OCI-LY1 (cell line): ENCODE data around the gene IP6K3.

Experiments
- H2AFZ ChIP-seq: fragments of 200-600 bp; sonication (generic), shearing (Covaris generic); 2 replicates; pipeline ENCODE4 v1.6.0; 2014; ENCODE audit warnings: antibody characterized with exemption, mild to moderate bottlenecking, low read length
- H3F3A ChIP-seq: fragments of 200-600 bp; sonication (generic), shearing (Covaris generic); 2 replicates; pipeline ENCODE4 v1.6.0; 2014; ENCODE audit warnings: mild to moderate bottlenecking, antibody characterized with exemption, low read length, moderate library complexity; ENCODE audit not compliant: insufficient read depth
- H3K27ac ChIP-seq: fragments of 200-600 bp; sonication (generic); 2 replicates; pipeline ENCODE4 v1.5.1; 2014; ENCODE audit warnings: low read length, mixed run types, mild to moderate bottlenecking, low read depth; ENCODE audit not compliant: poor library complexity, severe bottlenecking
- H3K27me3 ChIP-seq: fragments of 200-600 bp; sonication (generic); 2 replicates; pipeline ENCODE4 v1.6.0; 2014; ENCODE audit warnings: antibody characterized with exemption, mild to moderate bottlenecking, low read length, moderate library complexity; ENCODE audit not compliant: insufficient read depth
- H3K36me3 ChIP-seq: fragments of 200-600 bp; sonication (generic); 2 replicates; pipeline ENCODE4 v1.6.1; 2014; ENCODE audit warnings: mild to moderate bottlenecking, antibody characterized with exemption, low read length, moderate library complexity, mixed read lengths; ENCODE audit not compliant: insufficient read depth
- H3K4me1 ChIP-seq: fragments of 200-600 bp; sonication (generic); 2 replicates; pipeline ENCODE4 v1.5.1; 2014; ENCODE audit warnings: mild to moderate bottlenecking, low read length, moderate library complexity; ENCODE audit not compliant: insufficient read depth, severe bottlenecking
- H3K4me2 ChIP-seq: fragments of 200-600 bp; sonication (generic), shearing (Covaris generic); 2 replicates; pipeline ENCODE4 v1.6.1; 2014; ENCODE audit warnings: low read length
- H3K4me3 ChIP-seq: fragments of 200-600 bp; sonication (generic); 2 replicates; pipeline ENCODE4 v1.5.1; 2014; ENCODE audit warnings: low read length, low read depth, mild to moderate bottlenecking, mixed read lengths; ENCODE audit not compliant: poor library complexity, severe bottlenecking
- H3K79me2 ChIP-seq: fragments of 200-600 bp; shearing (Covaris generic); 2 replicates; pipeline ENCODE4 v1.6.1; 2016; ENCODE audit warnings: mixed run types, low read length, mixed read lengths; ENCODE audit not compliant: insufficient read depth
- H3K9ac ChIP-seq: fragments of 200-600 bp; sonication (generic), shearing (Covaris generic); 2 replicates; pipeline ENCODE4 v1.6.1; 2014; ENCODE audit warnings: mild to moderate bottlenecking, low read length, mixed read lengths
- H3K9me2 ChIP-seq: fragments of 200-600 bp; sonication (generic), shearing (Covaris generic); 2 replicates; pipeline ENCODE4 v1.6.1; 2014; ENCODE audit warnings: low read depth, mild to moderate bottlenecking, low read length, mixed read lengths
- H3K9me3 ChIP-seq: fragments of 200-600 bp; shearing (Covaris generic); 2 replicates; pipeline ENCODE4 v1.6.1; 2014; ENCODE audit warnings: low read length, mixed read lengths
- H4K20me1 ChIP-seq: fragments of 200-600 bp; sonication (generic), shearing (Covaris generic); 2 replicates; pipeline ENCODE4 v1.6.0; 2016; ENCODE audit warnings: mild to moderate bottlenecking, low read length; ENCODE audit not compliant: insufficient read depth
- EZH2 ChIP-seq: fragments of 200-600 bp; sonication (generic), shearing (Covaris generic); IDR thresholded peaks from 2 replicates; pipeline ENCODE4 v1.8.0; 2017; ENCODE audit warnings: borderline replicate concordance, mixed run types, mild to moderate bottlenecking, antibody characterized with exemption, low read length, moderate library complexity, mixed read lengths
- TF ChIP-seq, protein P1 (sequence below): fragments of 200-600 bp; sonication (generic), shearing (Covaris generic); IDR thresholded peaks from 2 replicates; pipeline ENCODE4 v1.5.1; 2017; ENCODE audit warnings: mild to moderate bottlenecking, antibody characterized with exemption, low read length, moderate library complexity, mixed read lengths

The IP6K3 gene

DNA sequence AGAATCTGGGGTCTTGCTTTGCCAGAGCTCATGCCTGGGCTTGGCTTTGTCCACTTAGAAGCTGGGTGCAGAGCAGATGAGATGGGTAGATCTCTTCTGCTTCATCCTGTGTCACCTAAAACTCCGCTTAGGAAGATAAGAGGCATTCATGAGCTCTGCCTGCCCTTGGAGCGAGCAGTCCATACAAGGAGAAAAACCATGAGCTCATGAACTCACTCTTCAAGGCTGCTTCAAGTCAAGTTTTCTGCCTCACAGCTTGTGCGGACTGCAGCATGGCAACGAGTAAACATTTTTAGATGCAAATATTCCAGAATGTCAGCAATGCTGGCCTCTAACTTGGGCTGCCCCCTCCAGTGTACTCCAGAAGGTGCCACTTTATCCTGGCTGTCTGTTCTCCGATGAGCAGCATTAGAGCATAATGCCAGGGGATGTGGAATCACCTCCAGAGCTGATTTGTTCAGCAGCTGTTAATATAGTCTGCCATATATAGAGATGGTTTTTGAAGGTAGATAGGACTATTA, 24.5 kb downstream of the IP6K3 start:
- TF ChIP-seq, protein P1, sequence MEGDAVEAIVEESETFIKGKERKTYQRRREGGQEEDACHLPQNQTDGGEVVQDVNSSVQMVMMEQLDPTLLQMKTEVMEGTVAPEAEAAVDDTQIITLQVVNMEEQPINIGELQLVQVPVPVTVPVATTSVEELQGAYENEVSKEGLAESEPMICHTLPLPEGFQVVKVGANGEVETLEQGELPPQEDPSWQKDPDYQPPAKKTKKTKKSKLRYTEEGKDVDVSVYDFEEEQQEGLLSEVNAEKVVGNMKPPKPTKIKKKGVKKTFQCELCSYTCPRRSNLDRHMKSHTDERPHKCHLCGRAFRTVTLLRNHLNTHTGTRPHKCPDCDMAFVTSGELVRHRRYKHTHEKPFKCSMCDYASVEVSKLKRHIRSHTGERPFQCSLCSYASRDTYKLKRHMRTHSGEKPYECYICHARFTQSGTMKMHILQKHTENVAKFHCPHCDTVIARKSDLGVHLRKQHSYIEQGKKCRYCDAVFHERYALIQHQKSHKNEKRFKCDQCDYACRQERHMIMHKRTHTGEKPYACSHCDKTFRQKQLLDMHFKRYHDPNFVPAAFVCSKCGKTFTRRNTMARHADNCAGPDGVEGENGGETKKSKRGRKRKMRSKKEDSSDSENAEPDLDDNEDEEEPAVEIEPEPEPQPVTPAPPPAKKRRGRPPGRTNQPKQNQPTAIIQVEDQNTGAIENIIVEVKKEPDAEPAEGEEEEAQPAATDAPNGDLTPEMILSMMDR = no peak
- TF ChIP-seq EZH2 = no peak
- Histone ChIP-seq H3K27ac (no peak overlapping the region), H3K4me1 (no peaks in the 10 kb centered on the region), H3K4me2 (no peak overlapping the region), H3K79me2 (no peaks in the 10 kb centered on the region), H3K9ac (no peak overlapping the region), H3K27me3 (no peaks in the 10 kb centered on the region; the same call in 1 of the 2 replicates), H4K20me1 (no peaks in the 10 kb centered on the region), H2AFZ (no peak overlapping the region), H3K9me3 (no peaks in the 10 kb centered on the region), H3K4me3 (no peak overlapping the region), H3F3A (no peaks in the 10 kb centered on the region), H3K36me3 (no peaks in the 10 kb centered on the region), H3K9me2 (no peaks in the 10 kb centered on the region)

DNA sequence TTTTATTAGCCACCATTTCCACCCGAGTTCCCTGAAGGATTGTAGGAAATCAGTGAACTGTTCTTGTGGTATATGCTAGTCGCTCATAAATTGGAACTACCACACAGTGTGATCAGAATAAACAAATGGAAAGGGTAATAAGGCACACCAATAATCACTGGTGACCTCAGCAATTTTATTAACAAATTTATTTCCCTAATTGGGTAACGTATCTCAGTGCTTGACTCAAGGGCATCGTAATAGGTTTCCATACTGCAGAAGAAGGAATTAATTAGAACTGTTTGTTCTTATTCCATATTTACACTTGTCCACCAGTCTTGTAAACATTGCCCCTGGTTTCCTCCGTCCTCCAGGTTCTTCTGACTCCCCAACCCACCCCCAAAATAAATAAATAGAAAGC, 25.2 kb downstream of the IP6K3 start:
- Histone ChIP-seq H3K4me3 (no peak overlapping the region), H3K36me3 (no peaks in the 10 kb centered on the region), H3K9me3 (no peaks in the 10 kb centered on the region), H3K27ac (no peak overlapping the region), H3K79me2 (no peaks in the 10 kb centered on the region), H3K4me2 (no peak overlapping the region), H4K20me1 (no peaks in the 10 kb centered on the region), H3F3A (no peaks in the 10 kb centered on the region), H3K4me1 (no peaks in the 10 kb centered on the region), H2AFZ (no peak overlapping the region), H3K9me2 (no peaks in the 10 kb centered on the region), H3K9ac (no peak overlapping the region), H3K27me3 (no peaks in the 10 kb centered on the region; the same call in 1 of the 2 replicates)
- no peak for TF ChIP-seq EZH2
- TF ChIP-seq, protein P1 = no peak

DNA sequence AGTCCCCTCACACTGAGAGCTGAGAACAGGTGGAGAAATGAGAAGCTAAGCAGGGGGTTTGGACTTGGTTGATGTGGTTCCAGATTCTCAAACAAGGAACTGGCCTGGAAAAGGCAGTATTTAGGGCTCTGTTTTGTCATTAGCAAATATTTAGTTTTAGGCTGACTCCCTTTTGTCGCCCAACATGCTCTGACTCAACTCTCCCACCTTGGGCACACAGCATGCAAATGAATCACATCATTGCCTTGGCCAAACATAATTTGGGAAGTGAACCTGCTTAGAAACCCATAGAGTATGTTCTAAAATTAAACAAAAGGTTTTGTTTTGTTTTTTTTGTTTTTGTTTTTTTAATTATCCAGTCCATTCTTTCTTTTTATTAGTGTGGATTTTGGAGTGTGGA, 25.7 kb downstream of the IP6K3 start:
- Histone ChIP-seq H3F3A (no peaks in the 10 kb centered on the region), H3K9ac (no peak overlapping the region), H3K36me3 (no peaks in the 10 kb centered on the region), H3K27me3 (no peaks in the 10 kb centered on the region; the same call in 1 of the 2 replicates), H3K79me2 (no peaks in the 10 kb centered on the region), H2AFZ (no peak overlapping the region), H4K20me1 (no peaks in the 10 kb centered on the region), H3K4me3 (no peak overlapping the region), H3K27ac (no peak overlapping the region), H3K9me2 (no peaks in the 10 kb centered on the region), H3K9me3 (no peaks in the 10 kb centered on the region), H3K4me2 (no peak overlapping the region), H3K4me1 (no peaks in the 10 kb centered on the region)
- TF ChIP-seq EZH2 = no peak
- TF ChIP-seq, protein P1 = no peak
